ENCODE measurements around the gene ERVFRD-1. TPM values are rescaled to one million over a fixed set of nuclear protein-coding genes. Genes with fewer than 3 reads are reported as not detected.

The ERVFRD-1 gene
- total and polyA plus RNA-seq, 9 donors: 0.04 to 0.39 (median 0.11) TPM

- no peak overlapping the region for H3K4me3 ChIP-seq (ENCODE audit: low read length)
- no peak overlapping the region for H3K27ac ChIP-seq (ENCODE audit: low read length)
- no peaks in the 10 kb centered on the region for H3K27me3 ChIP-seq (ENCODE audit: control insufficient read depth, insufficient read depth, low read length)
- no peaks in the 10 kb centered on the region for H3K36me3 ChIP-seq (ENCODE audit: control insufficient read depth, insufficient read depth, low read length)
- peaks cover 2% of the 10 kb centered on the region for H3K9me3 ChIP-seq (replicated peaks; ENCODE audit: control insufficient read depth, low read depth, low read length)
- H3K4me1 ChIP-seq (ENCODE audit: control insufficient read depth, insufficient read depth, low read length): no peaks in the 10 kb centered on the region
- no peak for DNase-seq
Observed at GRCh38 chr6:11108726-11109125, 2.8 kb downstream of the ERVFRD-1 start.

- H3K27ac ChIP-seq (ENCODE audit: low read length): no peak overlapping the region
- no peak for DNase-seq
- no peaks in the 10 kb centered on the region for H3K4me1 ChIP-seq (ENCODE audit: control insufficient read depth, insufficient read depth, low read length)
- H3K4me3 ChIP-seq (ENCODE audit: low read length): no peak overlapping the region
- H3K9me3 ChIP-seq (replicated peaks; ENCODE audit: control insufficient read depth, low read depth, low read length): peaks cover 18% of the 10 kb centered on the region
- WGBS (ENCODE audit: insufficient coverage): 88% methylated on average over 3 of the region's 5 CpGs
- H3K27me3 ChIP-seq (ENCODE audit: control insufficient read depth, insufficient read depth, low read length): no peaks in the 10 kb centered on the region
- H3K36me3 ChIP-seq (ENCODE audit: control insufficient read depth, insufficient read depth, low read length): no peaks in the 10 kb centered on the region
Observed at GRCh38 chr6:11103065-11103464, 8.5 kb downstream of the ERVFRD-1 start.

GRCh38 chr6:11101417-11101816 is 10.1 kb downstream of the ERVFRD-1 start:
- no peak for DNase-seq
- no peak overlapping the region for H3K4me3 ChIP-seq (ENCODE audit: low read length)
- H3K36me3 ChIP-seq (ENCODE audit: control insufficient read depth, insufficient read depth, low read length): peaks cover 7% of the 10 kb centered on the region
- no peaks in the 10 kb centered on the region for H3K4me1 ChIP-seq (ENCODE audit: control insufficient read depth, insufficient read depth, low read length)
- 94% methylated on average over 3 of the region's 5 CpGs for WGBS (ENCODE audit: insufficient coverage)
- no peak overlapping the region for H3K27ac ChIP-seq (ENCODE audit: low read length)
- peaks cover 18% of the 10 kb centered on the region for H3K9me3 ChIP-seq (replicated peaks; ENCODE audit: control insufficient read depth, low read depth, low read length)
- H3K27me3 ChIP-seq (ENCODE audit: control insufficient read depth, insufficient read depth, low read length): no peaks in the 10 kb centered on the region

GRCh38 chr6:11098004-11098403 is 13.5 kb downstream of the ERVFRD-1 start:
- Histone ChIP-seq H3K4me1 (ENCODE audit: control insufficient read depth, insufficient read depth, low read length) (peaks cover 1% of the 10 kb centered on the region), H3K27me3 (ENCODE audit: control insufficient read depth, insufficient read depth, low read length) (no peaks in the 10 kb centered on the region), H3K9me3 (replicated peaks; ENCODE audit: control insufficient read depth, low read depth, low read length) (peaks cover 12% of the 10 kb centered on the region), H3K4me3 (ENCODE audit: low read length) (no peak overlapping the region), H3K36me3 (ENCODE audit: control insufficient read depth, insufficient read depth, low read length) (peaks cover 7% of the 10 kb centered on the region), H3K27ac (ENCODE audit: low read length) (no peak overlapping the region)
- WGBS (ENCODE audit: insufficient coverage): no CpG with 5 or more reads among the region's 1 CpG
- no peak for DNase-seq

GRCh38 chr6:11097476-11097875 is 14.0 kb downstream of the ERVFRD-1 start:
- Histone ChIP-seq H3K4me1 (ENCODE audit: control insufficient read depth, insufficient read depth, low read length) (peaks cover 3% of the 10 kb centered on the region), H3K9me3 (replicated peaks; ENCODE audit: control insufficient read depth, low read depth, low read length) (peaks cover 12% of the 10 kb centered on the region), H3K4me3 (ENCODE audit: low read length) (no peak overlapping the region), H3K27ac (ENCODE audit: low read length) (no peak overlapping the region), H3K36me3 (ENCODE audit: control insufficient read depth, insufficient read depth, low read length) (peaks cover 7% of the 10 kb centered on the region), H3K27me3 (ENCODE audit: control insufficient read depth, insufficient read depth, low read length) (no peaks in the 10 kb centered on the region)
- WGBS (ENCODE audit: insufficient coverage): 93% methylated on average over 3 of the region's 8 CpGs
- DNase-seq: no peak

- H3K36me3 ChIP-seq (ENCODE audit: control insufficient read depth, insufficient read depth, low read length): peaks cover 7% of the 10 kb centered on the region
- H3K27ac ChIP-seq (ENCODE audit: low read length): no peak overlapping the region
- H3K9me3 ChIP-seq (replicated peaks; ENCODE audit: control insufficient read depth, low read depth, low read length): peaks cover 9% of the 10 kb centered on the region
- peaks cover 3% of the 10 kb centered on the region for H3K4me1 ChIP-seq (ENCODE audit: control insufficient read depth, insufficient read depth, low read length)
- no peaks in the 10 kb centered on the region for H3K27me3 ChIP-seq (ENCODE audit: control insufficient read depth, insufficient read depth, low read length)
- peak; percentile 16 for DNase-seq
- 67% methylated on average over 1 of the region's 4 CpGs for WGBS (ENCODE audit: insufficient coverage)
- H3K4me3 ChIP-seq (ENCODE audit: low read length): no peak overlapping the region
Observed at GRCh38 chr6:11096109-11096508, 15.4 kb downstream of the ERVFRD-1 start.

GRCh38 chr6:11094941-11095340 is 16.6 kb downstream of the ERVFRD-1 start:
- Histone ChIP-seq H3K4me3 (ENCODE audit: low read length) (peak overlapping the region; percentile 91), H3K27ac (ENCODE audit: low read length) (peak overlapping the region; percentile 78)
- no CpG with 5 or more reads among the region's 7 CpGs for WGBS (ENCODE audit: insufficient coverage)

GRCh38 chr6:11094411-11094851 is 17.1 kb downstream of the ERVFRD-1 start:
- peak overlapping the region; percentile 78 for H3K27ac ChIP-seq (ENCODE audit: low read length)
- H3K4me3 ChIP-seq (ENCODE audit: low read length): peak overlapping the region; percentile 91

More at GRCh38 chr6:11094941-11095340, 16.6 kb downstream of the ERVFRD-1 start:
- peaks cover 3% of the 10 kb centered on the region for H3K4me1 ChIP-seq (ENCODE audit: control insufficient read depth, insufficient read depth, low read length)
- H3K9me3 ChIP-seq (replicated peaks; ENCODE audit: control insufficient read depth, low read depth, low read length): no peaks in the 10 kb centered on the region
- no peak for DNase-seq
- H3K27me3 ChIP-seq (ENCODE audit: control insufficient read depth, insufficient read depth, low read length): no peaks in the 10 kb centered on the region
- H3K36me3 ChIP-seq (ENCODE audit: control insufficient read depth, insufficient read depth, low read length): peaks cover 7% of the 10 kb centered on the region

GRCh38 chr6:11093626-11094410 is 17.7 kb downstream of the ERVFRD-1 start, which contains the start of gene SMIM13:
TSS of gene SMIM13 (plus strand) at chr6:11093834. CDS start at chr6:11094314, 480 bp downstream.
- Histone ChIP-seq H3K4me3 (ENCODE audit: low read length) (peak within 1 kb of the TSS; percentile 91), H3K36me3 (ENCODE audit: control insufficient read depth, insufficient read depth, low read length) (peaks cover 7% of the 10 kb centered on the region), H3K27ac (ENCODE audit: low read length) (peak within 1 kb of the TSS; percentile 96), H3K27me3 (ENCODE audit: control insufficient read depth, insufficient read depth, low read length) (no peaks in the 10 kb centered on the region), H3K4me1 (ENCODE audit: control insufficient read depth, insufficient read depth, low read length) (peaks cover 3% of the 10 kb centered on the region), H3K9me3 (replicated peaks; ENCODE audit: control insufficient read depth, low read depth, low read length) (no peaks in the 10 kb centered on the region)
- DNase-seq: peak; percentile 99
- under 1% methylated on average over 90 of the region's 90 CpGs for WGBS (ENCODE audit: insufficient coverage)

More at GRCh38 chr6:11094411-11094851, 17.1 kb downstream of the ERVFRD-1 start:
- 4% methylated on average over 10 of the region's 15 CpGs for WGBS (ENCODE audit: insufficient coverage)
- no peaks in the 10 kb centered on the region for H3K9me3 ChIP-seq (replicated peaks; ENCODE audit: control insufficient read depth, low read depth, low read length)
- peaks cover 7% of the 10 kb centered on the region for H3K36me3 ChIP-seq (ENCODE audit: control insufficient read depth, insufficient read depth, low read length)
- peaks cover 3% of the 10 kb centered on the region for H3K4me1 ChIP-seq (ENCODE audit: control insufficient read depth, insufficient read depth, low read length)
- no peaks in the 10 kb centered on the region for H3K27me3 ChIP-seq (ENCODE audit: control insufficient read depth, insufficient read depth, low read length)
- DNase-seq: peak; percentile 54

- peak overlapping the region; percentile 96 for H3K27ac ChIP-seq (ENCODE audit: low read length)
- H3K4me1 ChIP-seq (ENCODE audit: control insufficient read depth, insufficient read depth, low read length): peaks cover 3% of the 10 kb centered on the region
- no peaks in the 10 kb centered on the region for H3K27me3 ChIP-seq (ENCODE audit: control insufficient read depth, insufficient read depth, low read length)
- WGBS (ENCODE audit: insufficient coverage): 2% methylated on average over 11 of the region's 17 CpGs
- H3K9me3 ChIP-seq (replicated peaks; ENCODE audit: control insufficient read depth, low read depth, low read length): no peaks in the 10 kb centered on the region
- peaks cover 7% of the 10 kb centered on the region for H3K36me3 ChIP-seq (ENCODE audit: control insufficient read depth, insufficient read depth, low read length)
- H3K4me3 ChIP-seq (ENCODE audit: low read length): peak overlapping the region; percentile 91
- DNase-seq: no peak
Observed at GRCh38 chr6:11093376-11093625, 18.2 kb downstream of the ERVFRD-1 start.
